GM23338 (cell line): ENCODE data around the gene SPON2. TPM values are rescaled to one million over a fixed set of nuclear protein-coding genes. Genes with fewer than 3 reads are reported as not detected.

Experiments used
- ATAC-seq: fragments of 200-7000 bp; cut with Tn5 transposase; 3 replicates; pipeline ENCODE4 v1.9.1; 2020
- DNase-seq: peaks from one replicate; pipeline ENCODE4 v3.0.0-alpha.2; 2015; ENCODE audit warnings: low spot score
- H2AFZ ChIP-seq: fragments of 200-600 bp; sonication (generic); 2 replicates; pipeline ENCODE4 v1.8.0; 2016; ENCODE audit warnings: antibody characterized with exemption, mild to moderate bottlenecking, moderate library complexity
- H3F3A ChIP-seq: fragments of 200-600 bp; sonication (generic); replicated peaks from 2 replicates; pipeline ENCODE4 v1.8.0; 2017; ENCODE audit warnings: antibody characterized with exemption, mixed run types, low read depth
- H3K27ac ChIP-seq: fragments of 200-600 bp; sonication (generic); 2 replicates; pipeline ENCODE4 v1.6.1; 2016; ENCODE audit warnings: low read depth
- H3K27me3 ChIP-seq: fragments of 200-600 bp; sonication (generic); 2 replicates; pipeline ENCODE4 v1.8.0; 2016; ENCODE audit warnings: mild to moderate bottlenecking, mixed run types, moderate library complexity; ENCODE audit not compliant: insufficient read depth
- H3K36me3 ChIP-seq: fragments of 200-600 bp; sonication (generic); 2 replicates; pipeline ENCODE4 v1.8.0; 2016; ENCODE audit warnings: mild to moderate bottlenecking; ENCODE audit not compliant: insufficient read depth
- H3K4me1 ChIP-seq: fragments of 200-600 bp; sonication (generic); 2 replicates; pipeline ENCODE4 v1.8.0; 2016; ENCODE audit warnings: mild to moderate bottlenecking, moderate library complexity; ENCODE audit not compliant: insufficient read depth
- H3K4me2 ChIP-seq: fragments of 200-600 bp; sonication (generic); 2 replicates; pipeline ENCODE4 v1.7.1; 2017; ENCODE audit warnings: mixed run types
- H3K4me3 ChIP-seq: fragments of 200-600 bp; sonication (generic); 2 replicates; pipeline ENCODE4 v1.6.1; 2016; ENCODE audit warnings: mixed run types
- H3K79me2 ChIP-seq: fragments of 200-600 bp; sonication (generic); replicated peaks from 2 replicates; pipeline ENCODE4 v1.8.0; 2017; ENCODE audit warnings: mild to moderate bottlenecking; ENCODE audit not compliant: insufficient read depth
- H3K9me2 ChIP-seq: fragments of 200-600 bp; sonication (generic); 2 replicates; pipeline ENCODE4 v1.8.0; 2017; ENCODE audit not compliant: insufficient read depth
- H4K20me1 ChIP-seq: fragments of 200-600 bp; sonication (generic); replicated peaks from 2 replicates; pipeline ENCODE4 v1.8.0; 2017; ENCODE audit warnings: mild to moderate bottlenecking; ENCODE audit not compliant: insufficient read depth
- H3K27ac Mint-ChIP-seq: 2 replicates; pipeline ENCODE4 v1.8.0; 2020; ENCODE audit warnings: inconsistent platforms, mild to moderate bottlenecking, moderate library complexity, mixed read lengths
- H3K27me3 Mint-ChIP-seq: 3 replicates; pipeline ENCODE4 v1.8.0; 2022; ENCODE audit warnings: low read depth, mild to moderate bottlenecking, moderate library complexity, mixed read lengths, inconsistent platforms; ENCODE audit not compliant: insufficient read depth, poor library complexity
- H3K36me3 Mint-ChIP-seq: 3 replicates; pipeline ENCODE4 v1.8.0; 2021; ENCODE audit warnings: low read depth, mild to moderate bottlenecking, inconsistent platforms, moderate library complexity, mixed read lengths
- H3K4me1 Mint-ChIP-seq: 3 replicates; pipeline ENCODE4 v1.8.0; 2020; ENCODE audit warnings: mild to moderate bottlenecking, inconsistent platforms, mixed read lengths
- H3K4me3 Mint-ChIP-seq: 3 replicates; pipeline ENCODE4 v1.8.0; 2021; ENCODE audit warnings: moderate library complexity, mild to moderate bottlenecking, inconsistent platforms, mixed read lengths
- H3K9me3 Mint-ChIP-seq: 3 replicates; pipeline ENCODE4 v1.8.0; 2020; ENCODE audit warnings: moderate library complexity, mild to moderate bottlenecking, inconsistent platforms, mixed read lengths
- EZH2 ChIP-seq: fragments of 200-600 bp; sonication (generic); IDR thresholded peaks from one replicate; pipeline ENCODE4 v1.8.0; 2017; ENCODE audit warnings: antibody characterized with exemption, mild to moderate bottlenecking, low read depth; ENCODE audit not compliant: unreplicated experiment
- JUNB ChIP-seq: IDR thresholded peaks from one replicate; pipeline ENCODE4 v1.6.1; 2016; ENCODE audit warnings: antibody characterized with exemption; ENCODE audit not compliant: unreplicated experiment
- NANOG ChIP-seq: IDR thresholded peaks from 2 replicates; pipeline ENCODE4 v1.6.1; 2016; ENCODE audit warnings: antibody characterized with exemption, borderline replicate concordance
- POLR2AphosphoS5 ChIP-seq: IDR thresholded peaks from 2 replicates; pipeline ENCODE4 v1.6.1; 2016; ENCODE audit warnings: antibody characterized with exemption, low read depth
- REST ChIP-seq: IDR thresholded peaks from one replicate; pipeline ENCODE4 v1.6.1; 2018; ENCODE audit warnings: antibody characterized with exemption; ENCODE audit not compliant: unreplicated experiment
- STAT1 ChIP-seq: IDR thresholded peaks from one replicate; pipeline ENCODE4 v1.6.1; 2016; ENCODE audit warnings: antibody characterized with exemption; ENCODE audit not compliant: unreplicated experiment
- ZNF114 ChIP-seq: fragments of 250-450 bp; sonication (Bioruptor Pico); IDR thresholded peaks from 2 replicates; pipeline ENCODE4 v1.5.0; 2020; ENCODE audit warnings: mild to moderate bottlenecking, moderate library complexity
- ZNF331 ChIP-seq: fragments of 250-450 bp; sonication (Bioruptor Pico); IDR thresholded peaks from 2 replicates; pipeline ENCODE4 v1.5.0; 2020; ENCODE audit warnings: low read depth, mild to moderate bottlenecking, moderate library complexity
- polyA plus RNA-seq: library from polyadenylated mRNA; unstranded; fragments of >200 nt; fragmentation: Nextera tagmentation; extraction: Ambion mirVana; gene quantifications from 2 replicates; pipeline ENCODE4 v1.2.1, GENCODE V29; 2016
- total RNA-seq: library from RNA; depleted of rRNA; stranded (reverse); fragments of >200 nt; shearing (Covaris generic); gene quantifications from 2 replicates; pipeline ENCODE4 v1.2.3, GENCODE V29; 2014
- TF ChIP-seq, protein P1 (sequence below): fragments of 250-450 bp; sonication (Bioruptor Pico); IDR thresholded peaks from 2 replicates; pipeline ENCODE4 v1.5.0; 2020; ENCODE audit warnings: mild to moderate bottlenecking, moderate library complexity
- TF ChIP-seq, protein P2 (sequence below): IDR thresholded peaks from 2 replicates; pipeline ENCODE4 v1.6.1; 2016; ENCODE audit warnings: antibody characterized with exemption

The SPON2 gene
- total and polyA plus RNA-seq, 2 experiments from 2014 or later = 2.1 to 2.4 TPM

GRCh38 chr4:1201851-1202525, 29.6 kb upstream of the SPON2 start:
- Mint-ChIP-seq H3K27ac (no peak overlapping the region; the same call in 1 of the 2 replicates), H3K27me3 (peaks cover 6% of the 10 kb centered on the region), H3K4me3 (no peak overlapping the region), H3K4me1 (no peaks in the 10 kb centered on the region), H3K36me3 (no peaks in the 10 kb centered on the region), H3K9me3 (no peaks in the 10 kb centered on the region)
- Histone ChIP-seq H3K4me1 (no peaks in the 10 kb centered on the region), H3K27me3 (no peaks in the 10 kb centered on the region), H3K9me2 (no peaks in the 10 kb centered on the region), H3K27ac (no peak overlapping the region), H3F3A (no peaks in the 10 kb centered on the region), H4K20me1 (no peaks in the 10 kb centered on the region), H3K4me3 (no peak overlapping the region), H3K79me2 (no peaks in the 10 kb centered on the region), H3K4me2 (no peak overlapping the region), H3K36me3 (no peaks in the 10 kb centered on the region), H2AFZ (no peak overlapping the region)
- DNase-seq (no peak), ATAC-seq (no peak)
- TF ChIP-seq ZNF331 (CRISPR knock-in tag) (no peak), NANOG (no peak), EZH2 (no peak), ZNF114 (no peak), JUNB (no peak), REST (no peak), POLR2AphosphoS5 (no peak), STAT1 (no peak)
- TF ChIP-seq, protein P1, sequence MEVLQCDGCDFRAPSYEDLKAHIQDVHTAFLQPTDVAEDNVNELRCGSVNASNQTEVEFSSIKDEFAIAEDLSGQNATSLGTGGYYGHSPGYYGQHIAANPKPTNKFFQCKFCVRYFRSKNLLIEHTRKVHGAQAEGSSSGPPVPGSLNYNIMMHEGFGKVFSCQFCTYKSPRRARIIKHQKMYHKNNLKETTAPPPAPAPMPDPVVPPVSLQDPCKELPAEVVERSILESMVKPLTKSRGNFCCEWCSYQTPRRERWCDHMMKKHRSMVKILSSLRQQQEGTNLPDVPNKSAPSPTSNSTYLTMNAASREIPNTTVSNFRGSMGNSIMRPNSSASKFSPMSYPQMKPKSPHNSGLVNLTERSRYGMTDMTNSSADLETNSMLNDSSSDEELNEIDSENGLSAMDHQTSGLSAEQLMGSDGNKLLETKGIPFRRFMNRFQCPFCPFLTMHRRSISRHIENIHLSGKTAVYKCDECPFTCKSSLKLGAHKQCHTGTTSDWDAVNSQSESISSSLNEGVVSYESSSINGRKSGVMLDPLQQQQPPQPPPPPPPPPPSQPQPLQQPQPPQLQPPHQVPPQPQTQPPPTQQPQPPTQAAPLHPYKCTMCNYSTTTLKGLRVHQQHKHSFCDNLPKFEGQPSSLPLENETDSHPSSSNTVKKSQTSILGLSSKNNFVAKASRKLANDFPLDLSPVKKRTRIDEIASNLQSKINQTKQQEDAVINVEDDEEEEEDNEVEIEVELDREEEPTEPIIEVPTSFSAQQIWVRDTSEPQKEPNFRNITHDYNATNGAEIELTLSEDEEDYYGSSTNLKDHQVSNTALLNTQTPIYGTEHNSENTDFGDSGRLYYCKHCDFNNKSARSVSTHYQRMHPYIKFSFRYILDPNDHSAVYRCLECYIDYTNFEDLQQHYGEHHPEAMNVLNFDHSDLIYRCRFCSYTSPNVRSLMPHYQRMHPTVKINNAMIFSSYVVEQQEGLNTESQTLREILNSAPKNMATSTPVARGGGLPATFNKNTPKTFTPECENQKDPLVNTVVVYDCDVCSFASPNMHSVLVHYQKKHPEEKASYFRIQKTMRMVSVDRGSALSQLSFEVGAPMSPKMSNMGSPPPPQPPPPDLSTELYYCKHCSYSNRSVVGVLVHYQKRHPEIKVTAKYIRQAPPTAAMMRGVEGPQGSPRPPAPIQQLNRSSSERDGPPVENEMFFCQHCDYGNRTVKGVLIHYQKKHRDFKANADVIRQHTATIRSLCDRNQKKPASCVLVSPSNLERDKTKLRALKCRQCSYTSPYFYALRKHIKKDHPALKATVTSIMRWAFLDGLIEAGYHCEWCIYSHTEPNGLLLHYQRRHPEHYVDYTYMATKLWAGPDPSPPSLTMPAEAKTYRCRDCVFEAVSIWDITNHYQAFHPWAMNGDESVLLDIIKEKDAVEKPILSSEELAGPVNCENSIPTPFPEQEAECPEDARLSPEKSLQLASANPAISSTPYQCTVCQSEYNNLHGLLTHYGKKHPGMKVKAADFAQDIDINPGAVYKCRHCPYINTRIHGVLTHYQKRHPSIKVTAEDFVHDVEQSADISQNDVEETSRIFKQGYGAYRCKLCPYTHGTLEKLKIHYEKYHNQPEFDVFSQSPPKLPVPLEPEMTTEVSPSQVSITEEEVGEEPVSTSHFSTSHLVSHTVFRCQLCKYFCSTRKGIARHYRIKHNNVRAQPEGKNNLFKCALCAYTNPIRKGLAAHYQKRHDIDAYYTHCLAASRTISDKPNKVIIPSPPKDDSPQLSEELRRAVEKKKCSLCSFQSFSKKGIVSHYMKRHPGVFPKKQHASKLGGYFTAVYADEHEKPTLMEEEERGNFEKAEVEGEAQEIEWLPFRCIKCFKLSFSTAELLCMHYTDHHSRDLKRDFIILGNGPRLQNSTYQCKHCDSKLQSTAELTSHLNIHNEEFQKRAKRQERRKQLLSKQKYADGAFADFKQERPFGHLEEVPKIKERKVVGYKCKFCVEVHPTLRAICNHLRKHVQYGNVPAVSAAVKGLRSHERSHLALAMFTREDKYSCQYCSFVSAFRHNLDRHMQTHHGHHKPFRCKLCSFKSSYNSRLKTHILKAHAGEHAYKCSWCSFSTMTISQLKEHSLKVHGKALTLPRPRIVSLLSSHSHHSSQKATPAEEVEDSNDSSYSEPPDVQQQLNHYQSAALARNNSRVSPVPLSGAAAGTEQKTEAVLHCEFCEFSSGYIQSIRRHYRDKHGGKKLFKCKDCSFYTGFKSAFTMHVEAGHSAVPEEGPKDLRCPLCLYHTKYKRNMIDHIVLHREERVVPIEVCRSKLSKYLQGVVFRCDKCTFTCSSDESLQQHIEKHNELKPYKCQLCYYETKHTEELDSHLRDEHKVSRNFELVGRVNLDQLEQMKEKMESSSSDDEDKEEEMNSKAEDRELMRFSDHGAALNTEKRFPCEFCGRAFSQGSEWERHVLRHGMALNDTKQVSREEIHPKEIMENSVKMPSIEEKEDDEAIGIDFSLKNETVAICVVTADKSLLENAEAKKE (CRISPR knock-in tag) = no peak
- TF ChIP-seq, protein P2, sequence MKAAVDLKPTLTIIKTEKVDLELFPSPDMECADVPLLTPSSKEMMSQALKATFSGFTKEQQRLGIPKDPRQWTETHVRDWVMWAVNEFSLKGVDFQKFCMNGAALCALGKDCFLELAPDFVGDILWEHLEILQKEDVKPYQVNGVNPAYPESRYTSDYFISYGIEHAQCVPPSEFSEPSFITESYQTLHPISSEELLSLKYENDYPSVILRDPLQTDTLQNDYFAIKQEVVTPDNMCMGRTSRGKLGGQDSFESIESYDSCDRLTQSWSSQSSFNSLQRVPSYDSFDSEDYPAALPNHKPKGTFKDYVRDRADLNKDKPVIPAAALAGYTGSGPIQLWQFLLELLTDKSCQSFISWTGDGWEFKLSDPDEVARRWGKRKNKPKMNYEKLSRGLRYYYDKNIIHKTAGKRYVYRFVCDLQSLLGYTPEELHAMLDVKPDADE = no peak
